Fibroblast of the aortic adventitia (primary cell): ENCODE results near the gene SDK2. TPM values are rescaled to one million over a fixed set of nuclear protein-coding genes. Genes with fewer than 3 reads are reported as not detected.

Source experiments
- DNase-seq: peaks from one replicate; pipeline ENCODE4 v3.0.0-alpha.2; 2010; ENCODE audit warnings: low read depth
- H3K4me3 ChIP-seq: 2 replicates; pipeline ENCODE4 v1.5.1; 2011; ENCODE audit warnings: low read depth, mild to moderate bottlenecking, control low read depth, low read length, moderate library complexity
- CTCF ChIP-seq: IDR thresholded peaks from 2 replicates; pipeline ENCODE4 v1.5.1; 2011; ENCODE audit warnings: mild to moderate bottlenecking, low read length, control low read depth, inconsistent platforms; ENCODE audit not compliant: insufficient read depth
- total RNA-seq: library from RNA; depleted of rRNA; stranded (reverse); fragments of >200 nt; gene quantifications from 2 replicates; pipeline ENCODE4 v1.2.3, GENCODE V29; 2012; ENCODE audit warnings: low replicate concordance

The SDK2 gene
- total RNA-seq, 1 donor, result not detected

GRCh38 chr17:73532421-73532901, 111.8 kb downstream of the SDK2 start:
- no peak for DNase-seq
- TF ChIP-seq CTCF, result no peak
- H3K4me3 ChIP-seq, result no peak overlapping the region

- DNase-seq, result no peak
- H3K4me3 ChIP-seq, result no peak overlapping the region
- no peak for TF ChIP-seq CTCF
Observed at GRCh38 chr17:73531158-73531557, 113.1 kb downstream of the SDK2 start.

- TF ChIP-seq CTCF, result no peak
- H3K4me3 ChIP-seq, result no peak overlapping the region
- no peak for DNase-seq
Observed at GRCh38 chr17:73528679-73529078, 115.6 kb downstream of the SDK2 start.

- H3K4me3 ChIP-seq, result no peak overlapping the region
- no peak for DNase-seq
- TF ChIP-seq CTCF, result no peak
Observed at GRCh38 chr17:73526952-73527351, 117.3 kb downstream of the SDK2 start.

- TF ChIP-seq CTCF, result no peak
- no peak for DNase-seq
- H3K4me3 ChIP-seq, result no peak overlapping the region
Observed at GRCh38 chr17:73524941-73525679, 119.1 kb downstream of the SDK2 start.

GRCh38 chr17:73522696-73523095, 121.5 kb downstream of the SDK2 start:
- DNase-seq, result no peak
- no peak for TF ChIP-seq CTCF
- H3K4me3 ChIP-seq, result no peak overlapping the region

GRCh38 chr17:73522107-73522506, 122.1 kb downstream of the SDK2 start:
- H3K4me3 ChIP-seq, result no peak overlapping the region
- TF ChIP-seq CTCF, result no peak
- no peak for DNase-seq
